Neural progenitor cell (in vitro differentiated cells): Measurements from ENCODE around the gene FARSA. TPM values are rescaled to one million over a fixed set of nuclear protein-coding genes. Genes with fewer than 3 reads are reported as not detected.

Experiments
- DNase-seq: peaks from one replicate; pipeline ENCODE4 v3.0.0-alpha.2; 2016; ENCODE audit warnings: low spot score
- H2AFZ ChIP-seq: fragments of 200-600 bp; sonication (generic); replicated peaks from 2 replicates; pipeline ENCODE4 v1.6.1; 2016; ENCODE audit warnings: antibody characterized with exemption
- H3F3A ChIP-seq: fragments of 200-600 bp; sonication (generic); 2 replicates; pipeline ENCODE4 v1.6.1; 2016; ENCODE audit warnings: antibody characterized with exemption, low read depth
- H3K27ac ChIP-seq: fragments of 200-600 bp; sonication (generic); 2 replicates; pipeline ENCODE4 v1.5.1; 2016; ENCODE audit warnings: mild to moderate bottlenecking
- H3K27me3 ChIP-seq: fragments of 200-600 bp; sonication (generic); 2 replicates; pipeline ENCODE4 v1.6.1; 2016; ENCODE audit warnings: mild to moderate bottlenecking, moderate library complexity
- H3K36me3 ChIP-seq: fragments of 200-600 bp; sonication (generic); 2 replicates; pipeline ENCODE4 v1.5.1; 2016
- H3K4me1 ChIP-seq: fragments of 200-600 bp; sonication (generic); 2 replicates; pipeline ENCODE4 v1.6.1; 2016; ENCODE audit warnings: mixed run types
- H3K4me2 ChIP-seq: fragments of 200-600 bp; sonication (generic); 2 replicates; pipeline ENCODE4 v1.6.1; 2016
- H3K4me3 ChIP-seq: fragments of 200-600 bp; sonication (generic); 2 replicates; pipeline ENCODE4 v1.5.1; 2016
- H3K79me2 ChIP-seq: fragments of 200-600 bp; sonication (generic); 2 replicates; pipeline ENCODE4 v1.6.1; 2016; ENCODE audit warnings: low read depth
- H3K9ac ChIP-seq: fragments of 200-600 bp; sonication (generic); 2 replicates; pipeline ENCODE4 v1.6.1; 2016
- H3K9me3 ChIP-seq: fragments of 200-600 bp; sonication (generic); 2 replicates; pipeline ENCODE4 v1.5.1; 2016; ENCODE audit warnings: low read depth
- H4K20me1 ChIP-seq: fragments of 200-600 bp; sonication (generic); 2 replicates; pipeline ENCODE4 v1.6.1; 2016; ENCODE audit warnings: low read depth
- H3K27ac Mint-ChIP-seq: 3 replicates; pipeline ENCODE4 v1.8.0; 2021; ENCODE audit warnings: mixed read lengths
- H3K27me3 Mint-ChIP-seq: 2 replicates; pipeline ENCODE4 v1.8.0; 2022; ENCODE audit warnings: low read depth, mild to moderate bottlenecking, inconsistent platforms, moderate library complexity, mixed read lengths; ENCODE audit not compliant: insufficient read depth
- H3K36me3 Mint-ChIP-seq: 3 replicates; pipeline ENCODE4 v1.8.0; 2021; ENCODE audit warnings: mixed read lengths
- H3K4me1 Mint-ChIP-seq: 3 replicates; pipeline ENCODE4 v1.8.0; 2021; ENCODE audit warnings: mixed read lengths
- H3K4me3 Mint-ChIP-seq: 3 replicates; pipeline ENCODE4 v1.8.0; 2021; ENCODE audit warnings: mild to moderate bottlenecking, moderate library complexity, mixed read lengths
- H3K9me3 Mint-ChIP-seq: 3 replicates; pipeline ENCODE4 v1.8.0; 2020; ENCODE audit warnings: mixed read lengths
- CTCF ChIP-seq: fragments of 200-600 bp; sonication (generic); IDR thresholded peaks from 2 replicates; pipeline ENCODE4 v1.5.1; 2017; ENCODE audit warnings: antibody characterized with exemption, mild to moderate bottlenecking
- EZH2 ChIP-seq: fragments of 200-600 bp; sonication (generic); IDR thresholded peaks from 2 replicates; pipeline ENCODE4 v1.6.1; 2017; ENCODE audit warnings: antibody characterized with exemption, mild to moderate bottlenecking, moderate library complexity
- EZH2phosphoT487 ChIP-seq: fragments of 200-600 bp; sonication (generic); IDR thresholded peaks from 2 replicates; pipeline ENCODE4 v1.6.1; 2017; ENCODE audit warnings: antibody characterized with exemption
- total RNA-seq: library from RNA; depleted of rRNA; stranded (reverse); fragments of >200 nt; gene quantifications from 2 replicates; pipeline ENCODE4 v1.2.3, GENCODE V29; 2015; ENCODE audit warnings: low replicate concordance

The FARSA gene
- total RNA-seq, 1 donor from 2014 or later = 21.4 TPM

GRCh38 chr19:12899891-12900518 lies 33.5 kb downstream of the FARSA start:
- no peak for DNase-seq

DNA sequence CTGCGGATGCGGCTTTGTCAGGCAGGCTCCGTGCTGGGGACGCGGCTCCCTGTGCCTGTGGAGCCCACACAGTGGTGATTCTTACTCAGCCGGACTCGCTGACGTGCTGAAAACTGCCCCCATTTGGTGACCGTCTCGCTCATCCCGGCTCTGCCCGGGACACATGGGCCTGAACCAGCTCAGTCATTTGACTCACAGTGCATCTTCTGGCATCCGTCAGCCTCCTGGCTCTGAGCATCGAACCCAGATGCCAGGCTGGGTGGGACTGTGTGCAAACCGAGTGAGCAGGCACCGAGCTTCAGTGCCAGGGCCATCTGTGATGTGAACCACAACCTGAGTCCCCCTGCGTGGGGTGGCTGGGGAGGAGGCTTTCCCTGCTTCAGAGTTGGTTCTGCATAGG lies 37.1 kb downstream of the FARSA start:
- Mint-ChIP-seq H3K4me3 (no peak overlapping the region), H3K27me3 (peaks cover 6% of the 10 kb centered on the region), H3K27ac (no peak overlapping the region), H3K9me3 (no peaks in the 10 kb centered on the region), H3K36me3 (peaks cover 8% of the 10 kb centered on the region), H3K4me1 (peaks cover 4% of the 10 kb centered on the region)
- Histone ChIP-seq H3K4me3 (no peak overlapping the region), H3K79me2 (peaks cover 13% of the 10 kb centered on the region), H3K9me3 (no peaks in the 10 kb centered on the region), H2AFZ (no peak overlapping the region), H3K27ac (no peak overlapping the region), H3K4me2 (no peak overlapping the region), H4K20me1 (peaks cover 7% of the 10 kb centered on the region), H3K27me3 (no peaks in the 10 kb centered on the region), H3F3A (no peaks in the 10 kb centered on the region), H3K36me3 (no peaks in the 10 kb centered on the region), H3K9ac (no peak overlapping the region), H3K4me1 (peaks cover 5% of the 10 kb centered on the region)
- no peak for DNase-seq
- TF ChIP-seq EZH2 = no peak
- TF ChIP-seq CTCF = no peak
- TF ChIP-seq EZH2phosphoT487 = no peak

More at GRCh38 chr19:12899891-12900518, 33.5 kb downstream of the FARSA start:
- peaks cover under 1% of the 10 kb centered on the region for H3K36me3 Mint-ChIP-seq
- Histone ChIP-seq H3K4me2 (no peak overlapping the region), H3K4me3 (no peak overlapping the region), H3K9me3 (no peaks in the 10 kb centered on the region), H3F3A (no peaks in the 10 kb centered on the region), H3K36me3 (no peaks in the 10 kb centered on the region), H2AFZ (no peak overlapping the region), H3K27ac (no peak overlapping the region), H3K79me2 (no peaks in the 10 kb centered on the region), H3K27me3 (no peaks in the 10 kb centered on the region), H3K4me1 (no peaks in the 10 kb centered on the region), H4K20me1 (no peaks in the 10 kb centered on the region), H3K9ac (no peak overlapping the region)
- no peak for TF ChIP-seq CTCF
- no peak for TF ChIP-seq EZH2phosphoT487
- TF ChIP-seq EZH2 = no peak
- no peaks in the 10 kb centered on the region for H3K9me3 Mint-ChIP-seq
- peaks cover 2% of the 10 kb centered on the region for H3K27me3 Mint-ChIP-seq
- H3K4me3 Mint-ChIP-seq = no peak overlapping the region
- no peaks in the 10 kb centered on the region for H3K4me1 Mint-ChIP-seq
- no peak overlapping the region for H3K27ac Mint-ChIP-seq

GRCh38 chr19:12893582-12893981 lies 39.9 kb downstream of the FARSA start:
- no peak overlapping the region for H3K4me3 ChIP-seq
- H3F3A ChIP-seq = peaks cover 4% of the 10 kb centered on the region
- no peak overlapping the region for H3K4me2 ChIP-seq
- TF ChIP-seq CTCF (no peak), EZH2 (no peak), EZH2phosphoT487 (no peak)
- no peak overlapping the region for H3K27ac ChIP-seq
- Mint-ChIP-seq H3K27me3 (peaks cover 10% of the 10 kb centered on the region), H3K9me3 (no peaks in the 10 kb centered on the region), H3K36me3 (peaks cover 8% of the 10 kb centered on the region), H3K4me3 (peak overlapping the region; percentile 98), H3K27ac (no peak overlapping the region), H3K4me1 (peaks cover 16% of the 10 kb centered on the region)
- peaks cover 22% of the 10 kb centered on the region for H3K79me2 ChIP-seq
- H3K36me3 ChIP-seq = no peaks in the 10 kb centered on the region
- no peak overlapping the region for H3K9ac ChIP-seq
- peaks cover 8% of the 10 kb centered on the region for H3K4me1 ChIP-seq
- no peaks in the 10 kb centered on the region for H3K9me3 ChIP-seq
- no peak for DNase-seq
- H3K27me3 ChIP-seq = no peaks in the 10 kb centered on the region
- H2AFZ ChIP-seq = no peak overlapping the region
- peaks cover 12% of the 10 kb centered on the region for H4K20me1 ChIP-seq
